ENCODE results near the gene NECAB2. TPM values are rescaled to one million over a fixed set of nuclear protein-coding genes. Genes with fewer than 3 reads are reported as not detected.

NECAB2 gene
- total RNA-seq, 3 donors from 2014 or later = 1.5 TPM; not detected in 2

DNA sequence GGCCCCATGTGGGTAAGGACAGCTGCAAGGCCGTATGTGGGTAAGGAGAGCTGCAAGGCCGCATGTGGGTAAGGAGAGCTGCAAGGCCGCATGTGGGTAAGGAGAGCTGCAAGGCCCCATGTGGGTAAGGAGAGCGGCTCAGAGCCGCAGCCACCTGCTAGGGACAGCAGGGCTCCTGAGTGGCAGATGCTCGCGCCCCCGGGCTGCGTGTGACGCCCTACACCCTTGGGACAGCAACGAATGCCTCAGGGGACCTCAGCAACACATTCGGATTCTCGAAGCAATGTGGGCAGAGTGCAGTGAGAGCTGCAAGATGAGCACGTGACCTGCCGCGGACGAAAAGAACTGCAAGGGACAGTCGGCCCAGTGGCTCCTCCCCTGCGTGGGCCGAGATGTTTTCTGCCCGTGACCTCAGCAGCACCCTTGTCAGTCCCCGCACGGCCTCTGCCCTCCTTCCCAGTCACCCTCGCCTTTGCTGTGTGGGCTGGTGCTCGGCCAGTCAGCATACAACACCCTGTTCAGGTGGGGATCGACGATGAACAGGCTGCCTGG is 84.1 kb downstream of the NECAB2 start:
- peaks cover 5% of the 10 kb centered on the region for H3K36me3 ChIP-seq
- peak in 1 of 2 donors; percentile 25 for DNase-seq (ENCODE audit: low spot score in 2 of 2)
- no peak overlapping the region for H3K4me3 ChIP-seq
- H3K4me1 ChIP-seq = no peaks in the 10 kb centered on the region
- TF ChIP-seq, protein P1, sequence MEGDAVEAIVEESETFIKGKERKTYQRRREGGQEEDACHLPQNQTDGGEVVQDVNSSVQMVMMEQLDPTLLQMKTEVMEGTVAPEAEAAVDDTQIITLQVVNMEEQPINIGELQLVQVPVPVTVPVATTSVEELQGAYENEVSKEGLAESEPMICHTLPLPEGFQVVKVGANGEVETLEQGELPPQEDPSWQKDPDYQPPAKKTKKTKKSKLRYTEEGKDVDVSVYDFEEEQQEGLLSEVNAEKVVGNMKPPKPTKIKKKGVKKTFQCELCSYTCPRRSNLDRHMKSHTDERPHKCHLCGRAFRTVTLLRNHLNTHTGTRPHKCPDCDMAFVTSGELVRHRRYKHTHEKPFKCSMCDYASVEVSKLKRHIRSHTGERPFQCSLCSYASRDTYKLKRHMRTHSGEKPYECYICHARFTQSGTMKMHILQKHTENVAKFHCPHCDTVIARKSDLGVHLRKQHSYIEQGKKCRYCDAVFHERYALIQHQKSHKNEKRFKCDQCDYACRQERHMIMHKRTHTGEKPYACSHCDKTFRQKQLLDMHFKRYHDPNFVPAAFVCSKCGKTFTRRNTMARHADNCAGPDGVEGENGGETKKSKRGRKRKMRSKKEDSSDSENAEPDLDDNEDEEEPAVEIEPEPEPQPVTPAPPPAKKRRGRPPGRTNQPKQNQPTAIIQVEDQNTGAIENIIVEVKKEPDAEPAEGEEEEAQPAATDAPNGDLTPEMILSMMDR (IDR thresholded peaks at IDR 0.05) = no peak
- TF ChIP-seq POLR2A (IDR thresholded peaks at IDR 0.05) = no peak
- TF ChIP-seq POLR2AphosphoS5 (IDR thresholded peaks at IDR 0.05) = no peak
- intact Hi-C loops (cut with DNase I; ENCODE audit: low total_unique reads) = no loop called here
- H3K27me3 ChIP-seq = no peaks in the 10 kb centered on the region
- H3K9me3 ChIP-seq = no peaks in the 10 kb centered on the region
- no peak overlapping the region for H3K27ac ChIP-seq

Other genes with a start within 250 kb of the NECAB2 start
- 10 to 100 TPM; 20.2 to 34.7 (median 29.7) TPM for gene HSBP1, start 160.3 kb upstream of the NECAB2 start, total RNA-seq
- gene MLYCD, start 69.1 kb upstream of the NECAB2 start, total RNA-seq = 10 to 100 TPM in 2 of 3 donors, 1 to 10 TPM in 1; 9.5 to 17.0 (median 12.1) TPM
- 1 to 10 TPM; 3.0 to 3.5 (median 3.3) TPM for gene OSGIN1, start 15.0 kb upstream of the NECAB2 start, total RNA-seq
- not detected for gene SLC38A8, start 74.6 kb downstream of the NECAB2 start, total RNA-seq
- 100 to 1,000 TPM in 2 of 3 donors, 10 to 100 TPM in 1; 95.4 to 142 (median 121) TPM for gene MBTPS1, start 148.7 kb downstream of the NECAB2 start, total RNA-seq
- gene HSDL1, start 176.9 kb downstream of the NECAB2 start, total RNA-seq = 10 to 100 TPM; 17.0 to 25.8 (median 21.0) TPM
- 1 to 10 TPM in 2 of 3 donors, not detected in 1; 1.2 to 9.5 TPM for gene DNAAF1, start 177.1 kb downstream of the NECAB2 start, total RNA-seq
- 10 to 100 TPM; 29.5 to 52.7 (median 39.0) TPM for gene TAF1C, start 218.8 kb downstream of the NECAB2 start, total RNA-seq
- gene ADAD2, start 222.9 kb downstream of the NECAB2 start, total RNA-seq = under 1 TPM in 2 of 3 donors, not detected in 1; 0.15 to 0.96 TPM